ENCODE results near the gene SSX2IP. TPM values are rescaled to one million over a fixed set of nuclear protein-coding genes. Genes with fewer than 3 reads are reported as not detected.

SSX2IP gene
- total and polyA plus RNA-seq, 2 experiments from 2014 or later, result 23.2 to 28.4 TPM

DNA sequence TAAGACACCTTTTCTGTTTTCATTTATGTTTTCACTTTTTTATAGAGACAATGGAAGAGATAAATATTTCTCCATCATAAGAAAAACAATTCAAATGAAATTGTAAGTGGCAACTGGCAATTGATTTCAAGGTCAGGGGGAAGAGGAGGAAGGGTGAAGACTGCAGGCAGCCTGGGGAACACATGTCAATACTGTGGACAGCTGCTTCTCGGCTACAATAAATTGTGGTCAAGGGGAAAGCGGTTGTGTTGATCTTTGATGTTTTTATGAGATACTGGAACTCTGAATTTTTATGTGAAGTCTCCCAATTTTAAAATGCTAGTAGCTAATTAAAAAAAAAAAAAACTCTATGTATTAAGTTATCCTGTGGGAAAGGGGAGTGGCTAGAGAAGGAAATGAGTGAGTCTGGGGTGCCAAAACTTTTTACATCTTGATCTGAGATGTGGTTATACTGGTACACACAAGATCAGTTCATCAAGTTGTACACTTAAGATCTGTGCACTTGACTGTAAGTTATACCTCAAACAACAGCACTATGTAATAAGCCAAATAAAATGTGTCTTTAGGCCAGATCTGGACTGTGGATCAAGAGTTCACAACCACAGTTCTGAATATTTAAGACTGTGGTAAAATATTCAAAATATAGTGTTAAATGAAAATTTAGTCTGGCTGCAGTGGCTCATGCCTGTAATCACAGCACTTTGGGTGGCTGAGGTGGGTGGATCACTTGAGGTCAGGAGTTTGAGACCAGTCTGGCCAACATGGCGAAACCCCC lies 18.0 kb downstream of the SSX2IP start:
- ATAC-seq, result no peak
- Mint-ChIP-seq H3K4me1 (peaks cover 46% of the 10 kb centered on the region), H3K36me3 (ENCODE audit: low read depth) (peaks cover 9% of the 10 kb centered on the region; the same call in 2 of the 3 replicates), H3K27ac (peak overlapping the region; percentile 3), H3K27me3 (ENCODE audit: insufficient read depth, low read depth, poor library complexity) (no peaks in the 10 kb centered on the region), H3K9me3 (no peaks in the 10 kb centered on the region), H3K4me3 (no peak overlapping the region)
- H3K79me2 ChIP-seq (replicated peaks; ENCODE audit: insufficient read depth), result peaks cover 77% of the 10 kb centered on the region
- no peak for DNase-seq (ENCODE audit: low spot score)
- no peak overlapping the region for H3K4me3 ChIP-seq
- no peaks in the 10 kb centered on the region for H3K36me3 ChIP-seq (ENCODE audit: insufficient read depth)
- no peaks in the 10 kb centered on the region for H3K9me2 ChIP-seq (ENCODE audit: insufficient read depth)
- TF ChIP-seq, protein P1, sequence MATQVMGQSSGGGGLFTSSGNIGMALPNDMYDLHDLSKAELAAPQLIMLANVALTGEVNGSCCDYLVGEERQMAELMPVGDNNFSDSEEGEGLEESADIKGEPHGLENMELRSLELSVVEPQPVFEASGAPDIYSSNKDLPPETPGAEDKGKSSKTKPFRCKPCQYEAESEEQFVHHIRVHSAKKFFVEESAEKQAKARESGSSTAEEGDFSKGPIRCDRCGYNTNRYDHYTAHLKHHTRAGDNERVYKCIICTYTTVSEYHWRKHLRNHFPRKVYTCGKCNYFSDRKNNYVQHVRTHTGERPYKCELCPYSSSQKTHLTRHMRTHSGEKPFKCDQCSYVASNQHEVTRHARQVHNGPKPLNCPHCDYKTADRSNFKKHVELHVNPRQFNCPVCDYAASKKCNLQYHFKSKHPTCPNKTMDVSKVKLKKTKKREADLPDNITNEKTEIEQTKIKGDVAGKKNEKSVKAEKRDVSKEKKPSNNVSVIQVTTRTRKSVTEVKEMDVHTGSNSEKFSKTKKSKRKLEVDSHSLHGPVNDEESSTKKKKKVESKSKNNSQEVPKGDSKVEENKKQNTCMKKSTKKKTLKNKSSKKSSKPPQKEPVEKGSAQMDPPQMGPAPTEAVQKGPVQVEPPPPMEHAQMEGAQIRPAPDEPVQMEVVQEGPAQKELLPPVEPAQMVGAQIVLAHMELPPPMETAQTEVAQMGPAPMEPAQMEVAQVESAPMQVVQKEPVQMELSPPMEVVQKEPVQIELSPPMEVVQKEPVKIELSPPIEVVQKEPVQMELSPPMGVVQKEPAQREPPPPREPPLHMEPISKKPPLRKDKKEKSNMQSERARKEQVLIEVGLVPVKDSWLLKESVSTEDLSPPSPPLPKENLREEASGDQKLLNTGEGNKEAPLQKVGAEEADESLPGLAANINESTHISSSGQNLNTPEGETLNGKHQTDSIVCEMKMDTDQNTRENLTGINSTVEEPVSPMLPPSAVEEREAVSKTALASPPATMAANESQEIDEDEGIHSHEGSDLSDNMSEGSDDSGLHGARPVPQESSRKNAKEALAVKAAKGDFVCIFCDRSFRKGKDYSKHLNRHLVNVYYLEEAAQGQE (IDR thresholded peaks at IDR 0.05; ENCODE audit: unreplicated experiment), result no peak
- TF ChIP-seq EZH2 (IDR thresholded peaks at IDR 0.05; ENCODE audit: low read depth, unreplicated experiment), result no peak
- TF ChIP-seq ZNF331 (CRISPR knock-in tag; IDR thresholded peaks at IDR 0.05; ENCODE audit: low read depth), result no peak
- TF ChIP-seq POLR2AphosphoS5 (IDR thresholded peaks at IDR 0.05; ENCODE audit: low read depth), result no peak
- no peak for TF ChIP-seq NANOG (IDR thresholded peaks at IDR 0.05; ENCODE audit: borderline replicate concordance)
- TF ChIP-seq, protein P2, sequence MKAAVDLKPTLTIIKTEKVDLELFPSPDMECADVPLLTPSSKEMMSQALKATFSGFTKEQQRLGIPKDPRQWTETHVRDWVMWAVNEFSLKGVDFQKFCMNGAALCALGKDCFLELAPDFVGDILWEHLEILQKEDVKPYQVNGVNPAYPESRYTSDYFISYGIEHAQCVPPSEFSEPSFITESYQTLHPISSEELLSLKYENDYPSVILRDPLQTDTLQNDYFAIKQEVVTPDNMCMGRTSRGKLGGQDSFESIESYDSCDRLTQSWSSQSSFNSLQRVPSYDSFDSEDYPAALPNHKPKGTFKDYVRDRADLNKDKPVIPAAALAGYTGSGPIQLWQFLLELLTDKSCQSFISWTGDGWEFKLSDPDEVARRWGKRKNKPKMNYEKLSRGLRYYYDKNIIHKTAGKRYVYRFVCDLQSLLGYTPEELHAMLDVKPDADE (IDR thresholded peaks at IDR 0.05), result no peak
- no peak for TF ChIP-seq ZNF114 (CRISPR knock-in tag; IDR thresholded peaks at IDR 0.05)
- TF ChIP-seq, protein P3, sequence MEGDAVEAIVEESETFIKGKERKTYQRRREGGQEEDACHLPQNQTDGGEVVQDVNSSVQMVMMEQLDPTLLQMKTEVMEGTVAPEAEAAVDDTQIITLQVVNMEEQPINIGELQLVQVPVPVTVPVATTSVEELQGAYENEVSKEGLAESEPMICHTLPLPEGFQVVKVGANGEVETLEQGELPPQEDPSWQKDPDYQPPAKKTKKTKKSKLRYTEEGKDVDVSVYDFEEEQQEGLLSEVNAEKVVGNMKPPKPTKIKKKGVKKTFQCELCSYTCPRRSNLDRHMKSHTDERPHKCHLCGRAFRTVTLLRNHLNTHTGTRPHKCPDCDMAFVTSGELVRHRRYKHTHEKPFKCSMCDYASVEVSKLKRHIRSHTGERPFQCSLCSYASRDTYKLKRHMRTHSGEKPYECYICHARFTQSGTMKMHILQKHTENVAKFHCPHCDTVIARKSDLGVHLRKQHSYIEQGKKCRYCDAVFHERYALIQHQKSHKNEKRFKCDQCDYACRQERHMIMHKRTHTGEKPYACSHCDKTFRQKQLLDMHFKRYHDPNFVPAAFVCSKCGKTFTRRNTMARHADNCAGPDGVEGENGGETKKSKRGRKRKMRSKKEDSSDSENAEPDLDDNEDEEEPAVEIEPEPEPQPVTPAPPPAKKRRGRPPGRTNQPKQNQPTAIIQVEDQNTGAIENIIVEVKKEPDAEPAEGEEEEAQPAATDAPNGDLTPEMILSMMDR (conservative IDR thresholded peaks at IDR 0.05; ENCODE audit: low read depth in 2 of 2), result no peak
- TF ChIP-seq CREB1 (CRISPR knock-in tag; IDR thresholded peaks at IDR 0.05; ENCODE audit: low read depth), result no peak
- no peak for TF ChIP-seq JUNB (IDR thresholded peaks at IDR 0.05; ENCODE audit: unreplicated experiment)
- TF ChIP-seq, protein P4, sequence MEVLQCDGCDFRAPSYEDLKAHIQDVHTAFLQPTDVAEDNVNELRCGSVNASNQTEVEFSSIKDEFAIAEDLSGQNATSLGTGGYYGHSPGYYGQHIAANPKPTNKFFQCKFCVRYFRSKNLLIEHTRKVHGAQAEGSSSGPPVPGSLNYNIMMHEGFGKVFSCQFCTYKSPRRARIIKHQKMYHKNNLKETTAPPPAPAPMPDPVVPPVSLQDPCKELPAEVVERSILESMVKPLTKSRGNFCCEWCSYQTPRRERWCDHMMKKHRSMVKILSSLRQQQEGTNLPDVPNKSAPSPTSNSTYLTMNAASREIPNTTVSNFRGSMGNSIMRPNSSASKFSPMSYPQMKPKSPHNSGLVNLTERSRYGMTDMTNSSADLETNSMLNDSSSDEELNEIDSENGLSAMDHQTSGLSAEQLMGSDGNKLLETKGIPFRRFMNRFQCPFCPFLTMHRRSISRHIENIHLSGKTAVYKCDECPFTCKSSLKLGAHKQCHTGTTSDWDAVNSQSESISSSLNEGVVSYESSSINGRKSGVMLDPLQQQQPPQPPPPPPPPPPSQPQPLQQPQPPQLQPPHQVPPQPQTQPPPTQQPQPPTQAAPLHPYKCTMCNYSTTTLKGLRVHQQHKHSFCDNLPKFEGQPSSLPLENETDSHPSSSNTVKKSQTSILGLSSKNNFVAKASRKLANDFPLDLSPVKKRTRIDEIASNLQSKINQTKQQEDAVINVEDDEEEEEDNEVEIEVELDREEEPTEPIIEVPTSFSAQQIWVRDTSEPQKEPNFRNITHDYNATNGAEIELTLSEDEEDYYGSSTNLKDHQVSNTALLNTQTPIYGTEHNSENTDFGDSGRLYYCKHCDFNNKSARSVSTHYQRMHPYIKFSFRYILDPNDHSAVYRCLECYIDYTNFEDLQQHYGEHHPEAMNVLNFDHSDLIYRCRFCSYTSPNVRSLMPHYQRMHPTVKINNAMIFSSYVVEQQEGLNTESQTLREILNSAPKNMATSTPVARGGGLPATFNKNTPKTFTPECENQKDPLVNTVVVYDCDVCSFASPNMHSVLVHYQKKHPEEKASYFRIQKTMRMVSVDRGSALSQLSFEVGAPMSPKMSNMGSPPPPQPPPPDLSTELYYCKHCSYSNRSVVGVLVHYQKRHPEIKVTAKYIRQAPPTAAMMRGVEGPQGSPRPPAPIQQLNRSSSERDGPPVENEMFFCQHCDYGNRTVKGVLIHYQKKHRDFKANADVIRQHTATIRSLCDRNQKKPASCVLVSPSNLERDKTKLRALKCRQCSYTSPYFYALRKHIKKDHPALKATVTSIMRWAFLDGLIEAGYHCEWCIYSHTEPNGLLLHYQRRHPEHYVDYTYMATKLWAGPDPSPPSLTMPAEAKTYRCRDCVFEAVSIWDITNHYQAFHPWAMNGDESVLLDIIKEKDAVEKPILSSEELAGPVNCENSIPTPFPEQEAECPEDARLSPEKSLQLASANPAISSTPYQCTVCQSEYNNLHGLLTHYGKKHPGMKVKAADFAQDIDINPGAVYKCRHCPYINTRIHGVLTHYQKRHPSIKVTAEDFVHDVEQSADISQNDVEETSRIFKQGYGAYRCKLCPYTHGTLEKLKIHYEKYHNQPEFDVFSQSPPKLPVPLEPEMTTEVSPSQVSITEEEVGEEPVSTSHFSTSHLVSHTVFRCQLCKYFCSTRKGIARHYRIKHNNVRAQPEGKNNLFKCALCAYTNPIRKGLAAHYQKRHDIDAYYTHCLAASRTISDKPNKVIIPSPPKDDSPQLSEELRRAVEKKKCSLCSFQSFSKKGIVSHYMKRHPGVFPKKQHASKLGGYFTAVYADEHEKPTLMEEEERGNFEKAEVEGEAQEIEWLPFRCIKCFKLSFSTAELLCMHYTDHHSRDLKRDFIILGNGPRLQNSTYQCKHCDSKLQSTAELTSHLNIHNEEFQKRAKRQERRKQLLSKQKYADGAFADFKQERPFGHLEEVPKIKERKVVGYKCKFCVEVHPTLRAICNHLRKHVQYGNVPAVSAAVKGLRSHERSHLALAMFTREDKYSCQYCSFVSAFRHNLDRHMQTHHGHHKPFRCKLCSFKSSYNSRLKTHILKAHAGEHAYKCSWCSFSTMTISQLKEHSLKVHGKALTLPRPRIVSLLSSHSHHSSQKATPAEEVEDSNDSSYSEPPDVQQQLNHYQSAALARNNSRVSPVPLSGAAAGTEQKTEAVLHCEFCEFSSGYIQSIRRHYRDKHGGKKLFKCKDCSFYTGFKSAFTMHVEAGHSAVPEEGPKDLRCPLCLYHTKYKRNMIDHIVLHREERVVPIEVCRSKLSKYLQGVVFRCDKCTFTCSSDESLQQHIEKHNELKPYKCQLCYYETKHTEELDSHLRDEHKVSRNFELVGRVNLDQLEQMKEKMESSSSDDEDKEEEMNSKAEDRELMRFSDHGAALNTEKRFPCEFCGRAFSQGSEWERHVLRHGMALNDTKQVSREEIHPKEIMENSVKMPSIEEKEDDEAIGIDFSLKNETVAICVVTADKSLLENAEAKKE (CRISPR knock-in tag; IDR thresholded peaks at IDR 0.05), result no peak
- no peak for TF ChIP-seq STAT1 (IDR thresholded peaks at IDR 0.05; ENCODE audit: unreplicated experiment)
- no peak overlapping the region for H2AFZ ChIP-seq
- H3K27ac ChIP-seq (ENCODE audit: low read depth), result no peak overlapping the region
- H3K4me2 ChIP-seq, result 0 out of 2 replicates have a peak overlapping the region, but pooled peaks have one; percentile 6
- peaks cover 48% of the 10 kb centered on the region for H3K4me1 ChIP-seq (ENCODE audit: insufficient read depth)
- H4K20me1 ChIP-seq (replicated peaks; ENCODE audit: insufficient read depth), result no peaks in the 10 kb centered on the region
- H3F3A ChIP-seq (replicated peaks; ENCODE audit: low read depth), result no peaks in the 10 kb centered on the region
- H3K27me3 ChIP-seq (ENCODE audit: insufficient read depth), result no peaks in the 10 kb centered on the region
